GM18502 (cell line): ENCODE measurements around the gene ABRACL.
A peak's percentile ranks its signal among the peaks of the same experiment; 100 is the strongest.
"Not testable (repeated sequence)": the region's sequence is repeated elsewhere in the genome, so short reads cannot be mapped to it uniquely, and the experiment has no call there.

Experiments
- ATAC-seq: cut with Tn5 transposase; IDR thresholded peaks from one replicate; pipeline ENCODE4 v1.9.1; 2021; ENCODE audit warnings: mild to moderate bottlenecking; ENCODE audit not compliant: unreplicated experiment, poor library complexity

ABRACL gene, protein sequence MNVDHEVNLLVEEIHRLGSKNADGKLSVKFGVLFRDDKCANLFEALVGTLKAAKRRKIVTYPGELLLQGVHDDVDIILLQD

DNA sequence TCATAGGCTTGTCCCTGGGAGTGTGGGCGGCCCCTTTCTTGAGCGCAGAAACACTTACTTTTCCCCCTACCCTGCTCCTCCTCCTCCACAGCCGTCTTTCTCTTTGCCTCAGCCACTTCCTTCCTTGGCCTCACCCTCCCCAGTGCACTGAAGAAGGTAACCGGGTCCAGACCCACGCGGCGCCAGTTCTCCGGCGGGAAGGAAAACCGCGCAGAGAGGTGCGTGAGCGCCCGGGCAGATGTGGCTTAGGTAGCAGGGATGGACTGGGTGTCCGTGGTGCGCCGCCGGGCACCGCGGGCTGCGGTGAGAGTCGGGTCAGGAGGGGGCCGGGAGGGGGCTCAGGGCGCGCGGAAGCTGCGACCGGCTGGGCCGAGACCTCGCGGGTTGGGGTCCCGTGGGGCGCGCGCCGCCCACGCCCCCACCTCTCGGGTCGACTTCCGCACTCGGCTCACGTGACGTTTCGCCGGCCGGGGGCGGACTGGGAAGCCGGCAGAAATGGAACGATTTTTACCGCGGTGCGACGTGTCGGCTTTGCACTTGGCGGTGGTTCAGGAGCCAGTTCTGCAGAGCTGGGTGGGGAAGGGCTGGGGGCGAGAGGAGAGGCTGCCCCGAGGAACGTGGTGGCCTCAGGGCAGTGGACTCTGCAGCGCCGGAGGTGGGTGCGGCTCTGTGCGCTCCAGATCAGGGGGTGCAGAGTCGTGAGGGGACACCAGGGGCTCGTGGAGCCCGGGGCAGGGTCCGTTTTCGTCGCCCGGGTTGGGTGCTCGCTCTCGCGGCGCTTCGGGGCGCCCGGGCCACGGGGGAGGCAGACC is at the start of gene ABRACL:
ABRACL (plus strand) TSS at position 88 of the 812 bp plus-strand sequence. CDS start 5,416 bp downstream, outside the sequence.
- ATAC-seq: peak; percentile 70

DNA sequence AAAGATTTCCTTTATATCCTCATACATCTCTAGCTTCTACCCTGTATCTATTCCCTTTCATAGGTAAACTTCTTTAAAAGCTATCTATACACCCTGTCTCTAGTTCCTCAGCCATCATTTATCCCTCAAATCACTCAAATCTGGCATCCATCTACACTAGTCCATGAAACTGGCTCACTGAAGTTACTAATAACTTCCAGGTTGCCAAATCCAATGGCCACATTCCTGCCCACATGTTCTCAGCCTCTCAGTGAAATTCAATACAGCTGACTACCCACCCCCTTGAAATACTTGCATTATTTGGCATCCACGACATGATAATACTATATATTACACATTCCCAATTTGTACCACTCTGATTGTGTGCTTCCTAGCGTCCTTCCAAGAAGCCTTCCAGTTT is 49.2 kb upstream of the ABRACL start:
- ATAC-seq: no peak

DNA sequence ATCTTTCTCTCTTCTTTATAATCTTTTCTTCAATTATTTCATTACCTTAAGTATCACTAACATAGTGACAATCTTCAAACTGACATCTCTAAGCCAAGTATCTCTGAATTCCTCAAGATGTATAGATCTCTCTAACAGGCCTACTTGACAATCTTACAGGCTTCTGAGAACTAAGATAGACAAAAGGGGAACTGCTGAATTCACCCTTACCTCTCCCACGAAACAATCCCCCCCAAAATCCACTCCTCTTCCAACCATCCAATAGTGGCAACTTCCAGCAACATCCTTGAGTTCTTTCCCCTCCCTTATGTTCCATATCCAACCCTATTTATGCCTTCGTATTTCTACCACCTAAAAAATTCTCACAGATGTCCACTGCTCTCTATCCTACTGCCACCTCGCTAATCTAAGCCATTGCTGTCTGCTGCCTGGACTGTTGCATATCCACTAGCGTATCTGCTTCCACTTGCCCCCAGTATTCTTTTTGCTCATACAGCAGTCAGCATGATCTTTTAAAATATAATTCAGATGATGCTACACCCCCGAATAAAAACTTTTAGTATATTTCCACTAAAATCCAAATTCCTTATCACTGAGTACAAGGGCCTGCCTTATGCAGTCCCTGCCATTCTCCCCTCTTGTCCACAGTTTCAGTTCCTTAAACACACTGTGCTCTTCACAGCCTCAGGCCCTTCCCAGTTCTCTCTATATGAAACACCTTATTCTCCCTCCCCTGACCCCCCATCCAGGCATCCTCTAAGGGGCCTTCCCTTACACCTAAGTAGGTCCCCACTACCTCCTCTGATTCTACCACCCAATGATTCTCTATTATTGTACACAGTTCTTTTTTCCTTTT is 48.5 kb upstream of the ABRACL start:
- peak; percentile 66 for ATAC-seq

DNA sequence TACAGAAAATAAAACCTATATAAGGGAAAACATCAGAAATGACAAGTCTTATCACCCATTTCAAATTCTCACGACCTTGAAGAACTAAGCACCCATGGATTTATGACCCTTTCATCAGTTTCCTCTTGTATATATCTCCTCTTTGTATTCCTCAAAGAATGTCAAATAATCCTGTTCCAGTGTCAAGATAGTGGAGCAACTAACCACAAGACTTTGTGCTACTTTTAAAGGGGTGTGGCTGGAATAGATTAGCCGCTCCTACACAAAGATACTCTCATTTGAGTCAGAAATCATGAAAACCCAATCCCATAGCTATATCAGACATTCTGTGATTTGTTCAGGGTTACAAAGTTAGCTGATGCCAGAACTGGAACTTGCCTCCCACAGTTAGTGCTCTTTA is 47.1 kb upstream of the ABRACL start:
- ATAC-seq: no peak

DNA sequence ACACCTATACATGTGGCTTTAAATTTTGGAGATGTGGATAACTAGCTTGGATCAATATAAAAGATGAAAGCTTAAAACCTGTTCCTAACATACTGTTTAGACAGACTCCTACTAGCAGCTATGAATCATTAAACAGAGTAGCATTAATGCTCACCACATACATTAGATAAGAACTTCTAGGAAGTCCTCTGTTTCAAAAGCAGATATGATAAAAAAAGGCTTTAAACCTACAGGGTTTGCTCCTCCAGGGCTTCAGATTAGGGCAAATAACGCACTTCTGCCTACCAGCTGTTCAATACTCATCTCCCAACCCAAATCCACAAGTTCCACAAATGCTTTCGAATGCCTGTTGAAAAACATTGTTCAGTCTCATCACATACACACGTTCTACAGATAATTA is 42.0 kb upstream of the ABRACL start:
- ATAC-seq: no peak

DNA sequence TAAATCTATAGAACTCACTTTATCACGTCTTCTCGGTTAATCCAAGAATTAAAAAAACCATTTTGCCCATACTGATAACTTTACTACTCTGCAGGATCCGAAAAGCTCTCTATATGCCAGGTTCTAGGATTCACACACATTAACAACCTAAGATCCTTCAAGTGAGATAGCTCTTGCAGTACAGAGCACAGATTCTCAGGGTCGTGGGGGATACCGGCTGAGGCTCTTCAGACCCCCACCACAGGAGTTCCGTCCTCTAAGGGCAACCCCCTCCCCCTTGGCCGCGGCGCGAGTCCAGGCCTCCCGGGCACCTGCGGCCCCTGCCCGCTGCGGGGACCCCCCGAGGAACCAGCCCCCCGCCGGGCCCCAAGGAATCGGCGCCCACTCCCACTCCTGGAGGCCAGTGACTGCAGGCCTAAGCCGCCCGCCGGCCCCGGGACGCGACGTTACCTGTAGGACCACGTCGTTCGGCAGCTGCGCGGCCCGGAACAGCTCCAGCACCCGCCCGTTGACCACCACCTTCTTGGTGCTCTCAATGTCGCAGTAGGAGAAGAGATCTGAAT is 41.4 kb upstream of the ABRACL start:
- ATAC-seq: peak; percentile 1

DNA sequence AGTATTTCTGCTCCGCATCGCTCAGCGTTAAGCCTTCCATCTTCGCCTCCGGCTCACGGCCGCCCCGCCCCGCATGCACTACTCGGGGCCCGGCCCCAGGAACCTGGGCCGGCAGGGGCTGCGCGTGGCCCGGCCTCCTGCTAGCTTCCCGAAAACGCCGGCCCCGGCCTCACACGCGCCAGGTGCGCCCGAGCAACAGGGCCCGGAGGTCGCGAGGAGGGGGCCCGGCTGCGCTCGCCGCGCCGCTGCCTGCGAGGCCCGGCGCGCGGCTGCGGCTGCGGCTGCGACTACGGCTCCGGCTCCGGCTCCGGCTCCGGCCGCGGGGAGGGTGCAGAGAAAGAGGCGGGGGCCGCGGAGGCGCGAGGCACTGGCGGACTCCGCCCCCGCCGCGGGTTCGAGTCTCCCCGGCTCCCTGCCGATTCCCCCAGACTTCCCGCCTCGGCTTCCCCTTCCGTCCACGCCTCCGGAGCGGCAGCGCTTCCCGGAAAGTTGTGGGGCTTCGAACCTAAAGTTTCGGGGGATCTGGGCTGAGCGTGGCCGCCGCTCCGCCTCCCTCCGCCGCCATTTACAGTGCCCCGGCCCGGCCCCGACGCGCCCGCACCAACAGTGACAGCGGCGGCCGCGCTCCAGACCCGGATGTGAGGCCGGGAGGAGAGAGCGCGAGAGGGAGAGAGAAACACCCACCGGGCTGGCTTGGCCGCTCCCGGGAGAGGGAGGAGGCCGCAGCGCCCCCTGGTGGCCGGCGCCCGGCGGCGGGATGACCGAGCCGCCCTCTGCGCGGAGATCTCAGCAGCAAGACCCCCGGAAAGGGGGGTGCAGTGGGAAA is 40.7 kb upstream of the ABRACL start, which contains the start of gene REPS1:
REPS1 (minus strand) TSS at position 611 of the 826 bp plus-strand sequence; CDS start at position 40, 571 bp downstream.
- peak; percentile 94 for ATAC-seq

DNA sequence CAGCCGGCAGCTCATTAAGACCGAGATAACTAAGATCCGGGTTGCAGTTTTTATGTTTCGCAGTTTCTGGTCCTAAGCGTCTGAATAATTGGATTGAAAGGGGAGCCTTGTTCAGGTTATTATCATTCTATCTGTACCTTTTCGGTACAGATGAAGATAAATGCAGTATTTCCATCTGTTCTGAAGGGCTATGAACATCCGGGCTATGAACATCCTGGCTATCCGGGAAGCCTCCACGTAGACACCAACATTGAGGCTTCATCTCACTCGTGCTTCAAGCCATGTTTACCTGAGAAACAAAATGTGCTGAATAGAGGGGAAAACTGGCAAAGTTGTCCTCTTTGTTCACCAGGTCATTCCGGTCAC is 40.1 kb upstream of the ABRACL start:
- ATAC-seq: peak; percentile 21

DNA sequence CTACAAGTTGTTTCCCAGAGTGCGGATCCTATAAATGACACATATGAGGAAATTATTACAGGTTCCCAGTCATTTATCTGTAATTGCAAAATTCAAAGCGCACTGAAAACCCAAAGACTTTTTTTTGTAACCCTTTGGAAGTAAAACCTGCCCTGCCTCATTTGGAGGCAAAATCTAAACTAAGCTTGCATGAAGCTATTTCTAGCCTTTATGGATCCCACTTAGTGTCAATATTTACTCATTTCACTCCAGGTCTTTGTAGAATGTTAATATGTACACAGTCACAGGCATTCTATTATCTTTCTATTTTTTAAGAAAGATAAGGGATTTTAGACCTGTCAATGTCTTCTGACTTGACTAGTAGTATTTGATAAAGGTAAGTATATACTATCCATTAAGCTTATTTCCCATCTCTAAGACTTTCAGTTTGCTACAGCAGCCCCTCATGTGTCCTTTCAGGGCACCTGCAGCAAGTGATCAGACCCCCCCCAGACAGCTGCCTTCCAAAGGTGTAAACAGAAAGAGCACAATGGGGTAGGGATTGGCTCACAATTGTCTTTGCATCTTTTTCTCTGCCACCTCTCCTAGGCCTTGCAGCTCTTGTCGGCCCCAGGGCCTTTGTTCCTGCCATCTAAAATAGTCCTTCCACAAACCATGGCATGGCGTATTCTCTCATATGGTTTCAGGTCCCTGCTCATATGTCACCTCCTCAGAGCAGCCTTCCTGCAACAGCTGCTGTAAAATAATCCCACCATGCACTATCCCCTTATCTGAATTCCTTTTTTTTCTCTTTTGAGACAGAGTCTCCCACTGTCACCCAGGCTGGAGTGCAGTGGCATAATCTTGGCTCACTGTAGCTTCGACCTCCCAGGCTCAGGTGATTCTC is 39.2 kb upstream of the ABRACL start:
- no peak for ATAC-seq

DNA sequence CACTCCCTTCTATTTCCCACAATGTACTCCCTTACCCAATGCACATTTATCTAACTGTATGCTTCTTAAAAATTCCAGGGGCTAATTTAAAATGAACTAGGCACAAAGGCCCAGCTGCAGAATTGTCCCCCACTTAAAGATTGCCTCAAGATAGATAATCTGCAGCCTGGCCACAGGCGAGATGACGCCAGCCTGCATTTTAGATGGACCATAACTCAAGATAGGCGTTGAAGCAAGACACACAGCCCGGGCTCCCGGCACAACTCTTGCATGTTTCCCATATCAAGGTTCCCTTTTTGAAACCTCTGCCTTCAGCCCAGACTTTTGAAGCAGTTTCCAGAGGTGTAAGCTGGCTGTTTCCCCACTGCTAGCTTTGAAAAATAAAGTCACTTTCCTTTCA is 37.3 kb upstream of the ABRACL start:
- no peak for ATAC-seq

DNA sequence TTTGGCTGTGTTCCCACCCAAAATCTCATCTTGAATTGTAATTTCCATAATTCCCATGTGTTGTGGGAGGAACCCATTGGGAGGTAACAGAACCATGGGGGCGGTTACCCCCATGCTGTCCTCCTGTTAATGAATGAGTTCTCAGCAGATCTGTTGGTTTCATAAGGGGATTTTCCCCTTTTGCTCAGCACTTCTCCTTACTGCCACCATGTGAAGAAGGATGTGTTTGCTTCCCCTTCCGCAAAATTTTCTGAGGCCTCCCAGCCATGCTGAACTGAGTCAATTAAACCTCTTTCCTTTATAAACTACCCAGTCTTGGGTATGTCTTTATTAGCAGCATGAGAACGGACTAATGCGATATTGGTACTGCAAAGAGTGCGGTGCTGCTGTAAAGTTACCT is 35.6 kb upstream of the ABRACL start:
- ATAC-seq: not testable (repeated sequence)

DNA sequence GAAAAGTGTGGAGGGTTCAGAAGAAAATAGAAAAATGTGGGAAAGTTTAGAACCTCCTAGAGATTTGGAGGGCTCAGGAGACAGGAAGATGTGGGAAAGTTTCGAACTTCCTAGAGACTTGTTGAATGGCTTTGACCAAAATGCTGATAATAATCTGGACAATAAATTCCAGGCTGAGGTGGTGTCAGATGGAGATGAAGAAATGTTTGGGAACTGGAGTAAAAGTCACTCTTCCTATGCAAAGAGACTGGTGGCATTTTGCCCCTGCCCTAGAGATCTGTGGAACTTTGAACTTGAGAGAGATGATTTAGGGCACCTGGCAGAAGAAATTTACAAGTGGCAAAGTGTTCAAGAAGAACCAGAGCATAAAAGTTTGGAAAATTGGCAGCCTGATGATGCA is 35.1 kb upstream of the ABRACL start:
- not testable (repeated sequence) for ATAC-seq

DNA sequence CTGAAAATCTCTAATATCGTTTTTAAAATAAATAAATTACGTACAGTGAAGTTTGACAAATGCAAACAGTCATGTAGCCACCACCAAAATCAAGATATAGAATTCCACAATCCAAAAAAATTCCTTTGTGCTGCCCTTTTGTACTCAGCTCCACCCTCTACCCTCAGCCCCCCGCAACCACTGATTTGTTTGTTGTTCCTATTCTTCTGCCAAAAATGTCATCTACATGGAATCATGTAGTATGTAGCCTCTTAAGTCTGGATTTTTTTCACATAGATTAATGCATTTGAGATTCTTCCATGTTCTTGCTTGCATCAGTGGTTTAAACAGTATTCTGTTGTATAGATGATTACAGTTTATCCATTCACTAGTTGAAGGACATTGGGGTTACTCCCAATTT is 32.0 kb upstream of the ABRACL start:
- no peak for ATAC-seq

DNA sequence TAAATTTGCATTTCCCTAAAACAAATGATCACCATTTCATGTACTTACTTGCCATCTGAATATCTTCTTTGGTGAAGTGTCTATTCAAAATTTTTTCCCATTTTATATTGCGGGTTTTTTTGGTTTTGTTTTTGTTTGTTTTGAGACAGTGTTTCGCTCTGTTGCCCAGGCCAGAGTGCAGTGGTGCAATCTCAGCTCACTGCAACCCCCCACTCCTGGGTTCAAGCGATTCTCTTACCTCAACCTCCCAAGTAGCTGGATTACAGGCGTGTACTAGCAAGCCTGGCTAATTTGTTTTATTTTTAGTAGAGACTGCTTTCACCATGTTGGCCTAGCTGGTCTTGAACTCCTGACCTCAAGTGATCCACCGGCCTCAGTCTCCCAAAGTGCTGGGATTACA is 31.4 kb upstream of the ABRACL start:
- ATAC-seq: no peak

DNA sequence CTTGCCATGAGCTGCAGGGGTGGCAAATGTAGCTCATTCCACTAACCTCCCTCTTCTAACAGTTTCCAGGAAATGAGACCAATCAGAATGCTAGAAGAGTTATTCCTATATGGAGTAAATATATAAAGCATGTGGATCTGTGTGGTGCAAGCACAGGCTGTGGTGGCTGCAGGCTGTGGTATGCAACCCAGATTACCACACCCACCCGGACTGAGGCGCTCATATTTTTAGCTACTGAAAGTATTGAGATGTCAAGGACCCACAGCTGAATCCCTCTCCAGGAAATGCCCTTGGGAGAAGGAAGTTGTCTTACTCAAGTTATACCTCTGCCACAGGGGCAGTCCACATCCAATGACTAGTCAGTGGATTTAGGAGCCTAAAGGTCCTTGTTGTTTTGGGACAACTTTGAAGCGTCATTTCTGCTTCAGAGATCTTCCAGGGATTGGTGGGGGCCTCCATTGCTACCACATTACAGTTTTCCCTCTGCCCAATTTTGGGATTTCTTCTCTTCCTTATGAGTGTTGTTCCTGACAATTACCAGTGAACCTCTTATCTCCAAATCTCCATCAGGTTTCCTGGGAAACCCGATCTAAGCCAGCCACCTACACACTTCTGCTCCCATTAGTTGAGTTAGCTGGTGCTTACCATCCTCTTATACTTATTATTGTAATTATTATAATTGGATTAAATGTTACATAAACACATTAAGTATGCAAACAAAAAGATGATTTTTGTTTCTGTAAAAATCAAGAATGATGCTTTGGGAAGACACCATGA is 28.4 kb upstream of the ABRACL start:
- ATAC-seq: no peak

DNA sequence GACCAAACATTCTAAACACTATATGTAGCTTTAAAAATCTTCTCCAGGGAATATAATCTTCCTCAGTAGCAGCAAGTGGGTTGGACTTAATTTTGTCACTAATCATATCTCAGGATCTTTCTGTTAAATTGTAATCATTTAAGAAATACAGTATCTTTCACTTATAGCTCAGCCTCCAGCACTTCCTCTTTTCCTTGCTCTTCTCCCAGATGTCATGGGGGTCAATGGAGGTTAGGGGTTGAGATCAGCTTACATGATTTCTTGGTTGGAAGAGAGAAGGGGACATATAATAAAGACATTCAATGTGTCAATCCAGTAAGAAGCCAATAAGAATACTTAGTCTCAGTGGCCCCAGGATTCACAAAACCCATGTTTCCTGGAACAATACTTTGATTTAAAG is 24.8 kb upstream of the ABRACL start:
- no peak for ATAC-seq

DNA sequence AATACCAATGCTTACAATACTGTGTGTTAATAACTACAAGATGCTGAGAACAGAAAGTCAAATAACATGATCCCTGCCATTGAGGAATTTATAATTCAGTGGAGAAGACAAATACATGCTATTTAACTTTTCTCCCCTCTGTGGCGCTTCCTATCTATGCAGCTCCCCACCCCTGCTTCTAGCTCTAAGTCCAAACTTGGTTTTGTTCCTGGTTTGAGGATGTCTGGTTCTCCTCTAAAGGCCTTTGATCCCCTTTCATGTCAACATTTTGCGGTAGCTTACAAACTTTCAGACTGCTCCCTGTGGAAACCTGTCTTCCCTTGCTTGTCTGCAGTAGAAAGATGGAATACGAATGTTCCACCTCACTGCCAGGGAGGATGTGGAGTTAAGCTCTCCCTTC is 22.1 kb upstream of the ABRACL start:
- ATAC-seq: no peak

DNA sequence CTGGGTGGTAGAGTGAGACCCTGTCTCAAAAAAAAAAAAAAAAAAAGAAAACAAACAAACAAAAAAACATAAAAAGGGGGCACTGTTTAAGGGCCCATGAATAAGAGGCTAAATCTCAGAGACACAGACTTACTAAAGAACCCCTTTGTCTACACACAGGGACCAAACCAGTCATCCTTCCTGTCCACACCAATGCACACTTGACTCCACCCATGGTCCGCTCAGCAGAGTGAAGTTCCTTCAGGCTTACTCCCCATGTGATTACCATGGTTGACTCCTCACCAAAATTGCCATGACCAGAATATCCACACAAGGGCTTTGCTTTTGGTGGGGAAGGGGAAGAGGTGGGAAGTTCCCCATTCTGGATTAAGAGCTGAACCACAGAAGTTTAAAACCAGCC is 21.1 kb upstream of the ABRACL start:
- ATAC-seq: no peak
